ENCODE data around the gene SMARCA4.

GRCh38 chr19:10928563-10929401 is 32.0 kb upstream of the SMARCA4 start, which contains the start of the genes TIMM29 and YIPF2:
- TF ChIP-seq CTCF (IDR thresholded peaks at IDR 0.05), result no peak
- no peak for TF ChIP-seq POLR2A (IDR thresholded peaks at IDR 0.05)

Measured in lower leg skin (tissue), 3 donors.